Prostate gland (tissue), 2 donors: Measurements from ENCODE around the gene FGGY.

ENCODE experiments used
- CTCF ChIP-seq, 4 experiments: fragments of 200-600 bp in 2 of 4; fragments of 450-650 bp in 2 of 4; sonication (generic) in 2 of 4; IDR thresholded peaks; 1 replicate in 3 of 4; 2 replicates in 1 of 4; pipeline ENCODE4 v1.5.1; 2016 to 2019; ENCODE audit warnings: antibody characterized with exemption in 4 of 4, mild to moderate bottlenecking in 2 of 4, moderate library complexity in 2 of 4
- POLR2A ChIP-seq: fragments of 450-650 bp; IDR thresholded peaks from one replicate; pipeline ENCODE4 v1.6.1; 2016; ENCODE audit warnings: antibody characterized with exemption, mild to moderate bottlenecking

GRCh38 chr1:59510249-59510648, 213.4 kb downstream of the FGGY start:
- TF ChIP-seq CTCF (IDR thresholded peaks at IDR 0.05), result no peak
- no peak for TF ChIP-seq POLR2A
